Activated naive CD4-positive, alpha-beta T cell treated with anti-CD3 and anti-CD28 coated beads, Interleukin-2, amount 50 U/mL, for 24 hours (primary cell): ENCODE measurements around the gene ME3.
A peak's percentile ranks its signal among the peaks of the same experiment; 100 is the strongest.

Source experiments
- H3K27ac Mint-ChIP-seq: one replicate; pipeline ENCODE4 v1.8.0; 2021; ENCODE audit warnings: mild to moderate bottlenecking, mixed read lengths
- H3K27me3 Mint-ChIP-seq: one replicate; pipeline ENCODE4 v1.8.0; 2021; ENCODE audit warnings: mixed read lengths
- H3K36me3 Mint-ChIP-seq: one replicate; pipeline ENCODE4 v1.8.0; 2021; ENCODE audit warnings: mixed read lengths
- H3K4me1 Mint-ChIP-seq: one replicate; pipeline ENCODE4 v1.8.0; 2021; ENCODE audit warnings: mixed read lengths
- H3K4me3 Mint-ChIP-seq: one replicate; pipeline ENCODE4 v1.8.0; 2021; ENCODE audit warnings: mild to moderate bottlenecking, mixed read lengths
- H3K9me3 Mint-ChIP-seq: one replicate; pipeline ENCODE4 v1.8.0; 2021; ENCODE audit warnings: mixed read lengths

ME3 gene

DNA sequence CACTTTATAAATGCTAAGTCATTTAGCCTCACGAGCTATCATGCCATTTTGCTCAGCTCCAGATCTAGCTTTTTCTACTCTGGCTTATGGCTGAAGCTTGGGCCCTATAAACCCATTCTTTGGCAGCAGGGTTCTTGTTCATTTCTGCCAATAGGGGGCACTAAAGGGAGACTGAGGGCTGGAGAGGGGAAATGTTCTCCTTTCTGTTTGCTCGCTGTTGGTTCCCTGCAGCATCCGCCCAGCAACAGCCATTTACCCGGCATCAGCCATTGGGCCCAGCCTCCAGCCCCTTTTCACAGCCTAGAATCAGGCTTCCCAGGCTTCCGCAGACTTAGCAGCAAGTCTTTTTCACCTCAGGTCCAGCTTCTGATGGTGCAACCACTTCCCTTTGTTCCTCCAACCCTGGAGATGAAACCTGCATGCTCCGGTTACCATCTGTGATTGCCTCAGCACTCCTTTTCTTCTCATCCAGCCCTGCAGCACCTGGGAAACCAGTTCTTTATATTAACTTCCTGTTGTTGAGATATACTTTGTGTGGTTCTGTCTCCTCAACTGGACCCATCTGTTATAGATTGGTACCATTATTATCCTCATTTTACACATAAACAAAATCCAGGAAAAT is 4.2 kb upstream of the ME3 start:
- Mint-ChIP-seq H3K27me3 (peaks cover 2% of the 10 kb centered on the region), H3K4me1 (peaks cover 5% of the 10 kb centered on the region), H3K27ac (no peak overlapping the region), H3K36me3 (no peaks in the 10 kb centered on the region), H3K4me3 (no peak overlapping the region), H3K9me3 (no peaks in the 10 kb centered on the region)

DNA sequence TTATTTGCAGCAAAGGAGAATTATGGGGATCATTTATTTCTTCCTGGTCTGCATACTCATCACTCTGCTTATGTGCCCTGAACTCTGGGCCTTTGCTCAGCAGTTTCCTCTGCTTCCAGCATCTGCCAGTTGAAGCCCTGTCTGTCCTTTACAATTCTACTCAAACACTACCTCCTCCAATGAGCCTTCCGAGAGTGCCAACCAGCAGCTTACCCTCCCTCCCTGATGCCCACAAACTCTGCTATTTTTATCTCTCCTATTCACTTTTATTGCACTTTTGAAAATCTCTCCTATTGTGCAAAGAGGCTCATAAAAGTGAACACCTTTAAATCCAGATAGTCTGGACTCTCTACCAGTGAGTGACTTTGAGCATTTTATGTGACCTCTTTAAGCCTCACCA is 3.6 kb upstream of the ME3 start:
- H3K36me3 Mint-ChIP-seq, result no peaks in the 10 kb centered on the region
- peaks cover 10% of the 10 kb centered on the region for H3K4me1 Mint-ChIP-seq
- H3K27ac Mint-ChIP-seq, result no peak overlapping the region
- no peak overlapping the region for H3K4me3 Mint-ChIP-seq
- no peaks in the 10 kb centered on the region for H3K9me3 Mint-ChIP-seq
- H3K27me3 Mint-ChIP-seq, result peaks cover 2% of the 10 kb centered on the region

DNA sequence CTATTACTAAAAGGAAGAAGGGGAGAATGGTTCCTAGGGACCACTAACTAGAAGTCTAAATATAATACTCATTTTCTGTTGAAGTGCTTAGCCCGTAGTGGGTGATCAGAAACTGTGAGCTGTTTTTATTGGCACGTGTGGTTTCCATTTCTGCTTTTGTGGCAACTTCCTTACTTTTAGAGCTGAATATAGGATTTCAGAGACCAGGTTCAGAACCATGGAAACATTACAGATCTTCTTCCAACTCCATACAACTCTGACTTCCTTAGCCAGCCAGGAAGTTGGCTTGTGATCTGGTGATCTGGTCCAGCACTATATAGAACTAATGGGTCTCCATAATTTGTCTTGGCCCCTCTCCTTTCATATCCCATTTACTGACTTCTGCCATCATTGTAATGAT is 2.6 kb upstream of the ME3 start:
- Mint-ChIP-seq H3K36me3 (no peaks in the 10 kb centered on the region), H3K27ac (no peak overlapping the region), H3K9me3 (no peaks in the 10 kb centered on the region), H3K4me1 (peaks cover 11% of the 10 kb centered on the region), H3K4me3 (no peak overlapping the region), H3K27me3 (peaks cover 2% of the 10 kb centered on the region)

DNA sequence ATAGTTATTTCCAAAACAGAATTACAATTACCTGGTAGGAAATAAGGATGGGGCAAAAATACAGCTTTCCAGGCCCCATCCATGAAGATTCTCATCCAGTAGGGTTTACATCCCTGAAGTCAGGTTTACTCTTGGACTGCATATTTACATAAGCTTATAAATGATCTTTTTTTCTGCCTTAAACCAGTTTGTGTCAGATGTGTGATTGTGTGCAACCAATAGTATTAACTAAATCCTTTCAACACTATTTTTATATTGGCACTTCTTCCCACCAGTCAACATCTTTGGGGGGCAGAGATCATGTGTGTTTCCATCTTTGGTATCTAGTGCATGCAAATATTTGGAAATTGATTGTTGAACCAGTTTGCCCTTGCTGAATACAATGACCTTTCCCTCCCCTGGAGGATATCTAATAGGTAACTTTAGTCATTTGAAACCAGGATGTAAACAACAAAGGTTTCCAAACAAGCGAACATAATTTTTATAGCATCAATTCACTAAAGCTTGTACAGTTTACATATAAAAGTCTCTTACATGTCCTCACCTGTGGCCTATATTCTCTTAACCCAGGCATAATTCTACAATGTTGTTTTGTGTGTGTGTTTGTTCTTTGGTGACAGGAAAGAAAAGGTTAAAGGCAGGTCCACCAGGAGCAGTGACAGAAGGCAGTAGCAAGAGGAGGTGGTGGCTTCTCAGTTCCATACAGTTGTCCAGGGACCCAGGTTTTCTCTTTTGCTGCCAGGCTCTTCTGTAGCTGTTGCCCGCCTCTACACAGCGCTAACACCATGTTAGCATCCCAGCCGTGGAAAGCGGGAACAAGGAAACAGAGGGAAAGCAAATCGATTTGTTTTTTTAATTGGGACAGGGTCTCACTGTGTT is 1.7 kb upstream of the ME3 start:
- Mint-ChIP-seq H3K27ac (no peak overlapping the region), H3K9me3 (no peaks in the 10 kb centered on the region), H3K27me3 (peaks cover 4% of the 10 kb centered on the region), H3K4me1 (peaks cover 20% of the 10 kb centered on the region), H3K36me3 (no peaks in the 10 kb centered on the region), H3K4me3 (no peak overlapping the region)

DNA sequence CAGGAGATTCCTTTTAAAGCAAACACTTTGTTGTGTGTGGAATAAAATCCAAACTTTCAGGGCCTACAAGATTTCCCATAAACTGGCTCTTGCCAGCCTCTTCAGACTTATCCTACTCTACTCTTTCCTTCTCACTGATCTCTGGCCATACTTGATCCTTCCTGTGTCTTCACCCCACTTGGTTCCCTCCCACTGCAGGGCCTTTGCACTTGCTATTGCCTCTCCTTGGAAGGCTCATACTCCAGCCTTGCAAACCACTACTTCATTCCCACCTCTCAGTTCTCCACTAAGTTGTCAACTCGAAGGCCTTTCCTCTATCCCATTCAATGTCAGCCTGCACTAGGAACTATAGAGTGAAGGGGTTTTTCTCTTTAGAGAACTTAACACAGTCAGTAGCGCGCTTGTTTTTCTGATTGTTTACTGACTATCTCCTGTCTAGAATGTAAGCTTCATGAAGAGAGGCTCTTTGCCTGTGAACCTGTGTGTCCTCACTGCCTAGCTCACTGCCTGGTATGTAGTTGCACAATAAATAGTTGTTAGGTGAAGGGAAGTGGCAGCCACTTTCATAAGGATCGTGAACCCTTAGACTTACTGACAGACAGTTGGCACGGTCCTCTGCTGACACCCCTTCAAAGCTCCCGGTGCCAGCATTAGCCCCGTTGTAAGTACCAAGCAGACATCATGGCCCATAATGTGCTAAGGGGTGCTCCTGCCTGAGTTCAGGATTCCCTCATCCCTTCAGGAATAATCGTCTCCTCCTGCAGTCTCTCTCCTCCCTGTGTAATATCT is 833 bp upstream of the ME3 start:
- H3K27ac Mint-ChIP-seq, result no peak overlapping the region
- H3K27me3 Mint-ChIP-seq, result peaks cover 6% of the 10 kb centered on the region
- no peaks in the 10 kb centered on the region for H3K36me3 Mint-ChIP-seq
- H3K9me3 Mint-ChIP-seq, result no peaks in the 10 kb centered on the region
- H3K4me3 Mint-ChIP-seq, result peak overlapping the region; percentile 53
- peaks cover 21% of the 10 kb centered on the region for H3K4me1 Mint-ChIP-seq

DNA sequence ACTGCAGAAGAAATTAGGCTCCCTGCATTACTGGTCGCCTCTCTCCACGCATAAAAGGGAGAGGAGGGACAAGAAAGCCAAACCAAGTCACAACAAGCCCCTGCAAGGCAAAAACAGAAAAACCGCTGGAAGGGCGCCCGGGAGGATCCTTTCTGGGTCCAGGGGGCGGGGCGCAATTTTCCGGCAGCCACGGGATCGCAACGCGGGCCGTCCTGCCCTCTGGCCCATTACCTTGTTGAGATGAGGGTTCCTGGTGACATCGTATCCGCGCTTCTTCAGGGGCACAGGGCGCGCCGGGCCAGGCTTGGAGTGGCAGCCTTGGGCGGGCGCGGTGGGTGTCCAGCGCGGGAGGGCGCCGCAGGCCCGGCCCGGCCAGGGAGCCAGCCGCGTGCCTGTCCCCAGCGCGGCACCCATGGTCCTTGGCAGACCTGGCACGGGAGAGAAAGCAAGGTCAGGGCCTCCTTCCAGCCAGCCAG is 847 bp downstream of the ME3 start:
- Mint-ChIP-seq H3K27me3 (peaks cover 6% of the 10 kb centered on the region), H3K4me3 (peak overlapping the region; percentile 82), H3K9me3 (no peaks in the 10 kb centered on the region), H3K27ac (no peak overlapping the region), H3K36me3 (no peaks in the 10 kb centered on the region), H3K4me1 (peaks cover 21% of the 10 kb centered on the region)

DNA sequence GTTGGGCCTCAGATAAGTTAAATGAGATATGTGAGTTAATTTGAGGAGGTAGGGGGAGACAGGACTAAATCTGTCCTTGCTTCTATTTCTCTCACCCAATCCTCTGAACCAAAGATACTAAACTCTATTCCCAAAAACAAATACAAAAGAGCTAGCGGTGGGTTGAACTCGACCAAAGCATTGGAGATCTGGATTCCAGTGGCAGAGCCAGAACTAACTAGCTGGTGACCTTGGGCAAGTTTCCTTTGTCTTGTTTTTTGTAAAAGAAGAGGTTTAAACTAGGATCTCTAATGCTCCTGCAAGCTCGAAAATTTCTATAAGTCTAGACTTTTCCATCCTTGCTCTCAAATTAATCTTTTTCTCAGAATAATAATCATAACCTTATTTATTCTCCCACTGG is 1.5 kb downstream of the ME3 start:
- peaks cover 6% of the 10 kb centered on the region for H3K27me3 Mint-ChIP-seq
- peak overlapping the region; percentile 82 for H3K4me3 Mint-ChIP-seq
- H3K9me3 Mint-ChIP-seq, result no peaks in the 10 kb centered on the region
- H3K4me1 Mint-ChIP-seq, result peaks cover 21% of the 10 kb centered on the region
- no peaks in the 10 kb centered on the region for H3K36me3 Mint-ChIP-seq
- no peak overlapping the region for H3K27ac Mint-ChIP-seq

DNA sequence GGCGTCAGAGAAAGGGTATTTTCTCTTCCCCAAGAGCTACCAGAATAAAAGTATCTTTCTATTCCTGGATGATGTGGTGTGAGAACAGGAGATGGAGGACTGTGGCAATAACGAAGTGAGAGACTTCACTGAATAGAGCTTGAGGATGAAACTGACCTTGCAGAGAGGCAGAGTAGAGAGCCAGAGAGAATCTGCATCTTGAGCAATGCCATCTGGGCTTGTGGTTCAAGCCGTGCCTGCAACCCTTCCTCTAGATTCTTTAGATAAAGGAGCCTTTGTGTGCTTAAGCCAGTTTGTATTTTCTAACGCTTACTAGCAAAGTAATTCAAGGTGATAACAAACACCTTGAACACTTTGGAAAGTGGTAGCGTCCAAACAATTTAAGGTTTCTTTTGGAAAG is 2.2 kb downstream of the ME3 start:
- Mint-ChIP-seq H3K4me3 (no peak overlapping the region), H3K27me3 (peaks cover 6% of the 10 kb centered on the region), H3K36me3 (no peaks in the 10 kb centered on the region), H3K27ac (no peak overlapping the region), H3K9me3 (no peaks in the 10 kb centered on the region), H3K4me1 (peaks cover 21% of the 10 kb centered on the region)

DNA sequence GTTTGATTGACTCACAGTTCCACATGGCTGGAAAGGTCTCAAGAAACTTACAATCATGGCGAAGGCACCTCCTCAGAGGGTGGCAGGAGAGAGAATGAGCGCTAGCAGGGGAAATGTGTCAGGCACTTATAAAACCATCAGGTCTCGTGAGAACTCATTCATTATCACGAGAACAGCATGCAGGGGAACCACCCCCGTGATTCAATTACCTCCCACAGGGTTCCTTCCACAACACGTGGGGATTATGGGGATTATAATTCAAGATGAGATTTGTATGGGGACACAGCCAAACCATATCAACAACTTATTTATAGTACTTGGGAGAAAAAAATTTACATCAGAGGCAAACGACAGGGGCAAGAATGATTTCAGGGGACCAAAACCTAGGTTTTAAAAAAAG is 3.0 kb downstream of the ME3 start:
- Mint-ChIP-seq H3K4me3 (no peak overlapping the region), H3K27ac (no peak overlapping the region), H3K9me3 (no peaks in the 10 kb centered on the region), H3K27me3 (peaks cover 7% of the 10 kb centered on the region), H3K4me1 (peaks cover 21% of the 10 kb centered on the region), H3K36me3 (no peaks in the 10 kb centered on the region)

DNA sequence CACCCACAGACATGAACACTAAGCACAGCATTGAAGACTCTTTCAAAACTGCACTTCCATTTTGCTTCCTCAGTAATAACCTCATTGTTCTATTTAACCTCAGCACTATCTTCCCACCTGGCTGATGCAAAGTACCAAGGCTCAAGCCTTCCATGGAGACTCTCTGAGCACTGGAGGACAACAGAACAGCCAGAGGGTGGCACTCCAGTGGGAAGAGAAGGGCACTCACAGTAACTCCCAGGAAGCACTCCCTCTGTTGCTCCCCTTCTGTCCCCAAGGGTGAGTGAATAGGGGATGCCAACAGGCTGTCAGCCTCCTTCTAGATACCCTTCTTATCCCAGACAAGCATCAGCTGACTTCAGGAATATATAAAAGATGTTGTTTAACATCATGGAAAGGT is 3.5 kb downstream of the ME3 start:
- no peak overlapping the region for H3K4me3 Mint-ChIP-seq
- no peak overlapping the region for H3K27ac Mint-ChIP-seq
- no peaks in the 10 kb centered on the region for H3K36me3 Mint-ChIP-seq
- peaks cover 7% of the 10 kb centered on the region for H3K27me3 Mint-ChIP-seq
- H3K9me3 Mint-ChIP-seq, result no peaks in the 10 kb centered on the region
- peaks cover 21% of the 10 kb centered on the region for H3K4me1 Mint-ChIP-seq

DNA sequence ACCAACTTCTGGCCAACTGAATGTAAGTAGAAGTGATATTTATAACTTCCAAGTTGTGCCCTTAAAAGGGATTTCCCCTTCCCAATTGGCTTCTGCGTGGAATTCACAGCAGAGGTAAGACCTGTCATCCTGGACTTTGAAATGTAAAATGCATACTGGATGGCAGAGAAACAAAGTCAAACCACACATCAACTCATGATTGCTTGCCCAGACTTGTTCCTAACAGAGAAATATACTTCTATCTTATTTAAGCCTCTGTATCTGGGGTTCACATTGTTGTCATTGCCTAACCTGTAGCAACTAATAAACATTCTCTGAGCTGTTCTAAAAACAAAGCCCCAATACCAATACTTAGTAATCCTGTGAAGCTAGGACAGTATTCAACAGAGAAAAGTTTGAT is 6.2 kb downstream of the ME3 start:
- Mint-ChIP-seq H3K36me3 (no peaks in the 10 kb centered on the region), H3K9me3 (no peaks in the 10 kb centered on the region), H3K4me1 (peaks cover 13% of the 10 kb centered on the region), H3K27me3 (peaks cover 5% of the 10 kb centered on the region), H3K27ac (no peak overlapping the region), H3K4me3 (no peak overlapping the region)

DNA sequence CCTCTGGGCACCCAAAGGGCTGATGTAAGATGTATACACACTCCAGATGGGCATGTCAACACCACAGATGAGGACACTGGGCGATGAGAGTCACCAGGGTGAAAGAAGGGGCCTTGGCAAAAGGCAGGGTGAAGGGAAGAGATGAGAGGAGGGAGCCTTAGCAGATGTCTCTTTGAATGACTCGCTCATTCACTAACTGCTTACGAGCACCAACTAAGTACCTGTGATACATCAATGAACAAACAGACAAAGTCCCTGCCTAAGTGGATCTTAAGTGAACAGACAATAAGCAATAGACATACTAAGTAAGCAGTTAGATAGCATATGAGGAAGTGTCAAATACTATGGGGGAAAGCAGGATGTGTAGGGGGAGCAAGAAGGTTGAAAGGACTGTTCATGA is 7.5 kb downstream of the ME3 start:
- Mint-ChIP-seq H3K27ac (peak overlapping the region; percentile 42), H3K9me3 (no peaks in the 10 kb centered on the region), H3K4me3 (no peak overlapping the region), H3K4me1 (peaks cover 9% of the 10 kb centered on the region), H3K36me3 (no peaks in the 10 kb centered on the region), H3K27me3 (peaks cover 5% of the 10 kb centered on the region)

DNA sequence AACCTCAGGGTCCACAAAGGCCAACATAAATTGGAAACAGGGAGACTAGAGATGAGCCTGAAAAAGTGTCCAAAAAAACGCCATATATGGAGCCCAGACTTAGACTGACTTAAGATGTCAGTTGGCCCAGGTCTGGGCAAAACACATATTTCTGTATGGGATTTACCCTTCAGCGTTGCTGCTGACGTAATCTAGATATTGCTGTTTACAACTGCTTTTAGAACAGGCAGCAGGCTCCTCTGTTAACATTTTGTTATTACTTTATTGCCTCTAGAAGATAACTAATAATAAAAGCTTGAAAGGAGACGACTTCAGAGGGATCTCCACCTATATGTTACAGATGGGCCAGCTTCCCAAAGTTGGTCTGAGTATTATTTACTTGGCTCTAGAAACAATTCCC is 8.7 kb downstream of the ME3 start:
- H3K9me3 Mint-ChIP-seq, result no peaks in the 10 kb centered on the region
- no peaks in the 10 kb centered on the region for H3K4me1 Mint-ChIP-seq
- no peak overlapping the region for H3K27ac Mint-ChIP-seq
- peaks cover 1% of the 10 kb centered on the region for H3K27me3 Mint-ChIP-seq
- H3K36me3 Mint-ChIP-seq, result peaks cover 1% of the 10 kb centered on the region
- H3K4me3 Mint-ChIP-seq, result no peak overlapping the region

DNA sequence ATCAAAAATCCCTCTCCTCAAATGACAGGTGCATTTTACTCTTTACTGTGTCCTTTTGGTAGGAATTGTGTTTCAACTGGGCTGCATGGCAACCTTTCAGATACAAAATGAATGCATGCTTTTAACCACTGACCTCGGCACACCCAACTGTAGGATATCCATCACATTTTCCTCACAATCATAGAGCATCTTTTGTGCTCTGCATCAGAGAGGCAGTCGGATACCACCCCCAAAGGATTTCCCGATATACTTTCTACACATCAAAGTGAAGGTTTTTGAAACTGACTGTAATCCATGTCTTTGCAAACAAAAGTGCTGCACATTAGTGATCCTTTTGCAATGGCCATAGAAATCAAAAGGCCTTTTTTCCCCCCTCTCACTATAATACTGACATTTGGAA is 9.1 kb downstream of the ME3 start:
- no peak overlapping the region for H3K27ac Mint-ChIP-seq
- no peaks in the 10 kb centered on the region for H3K4me1 Mint-ChIP-seq
- H3K27me3 Mint-ChIP-seq, result peaks cover 1% of the 10 kb centered on the region
- H3K36me3 Mint-ChIP-seq, result peaks cover 2% of the 10 kb centered on the region
- H3K4me3 Mint-ChIP-seq, result no peak overlapping the region
- H3K9me3 Mint-ChIP-seq, result no peaks in the 10 kb centered on the region

DNA sequence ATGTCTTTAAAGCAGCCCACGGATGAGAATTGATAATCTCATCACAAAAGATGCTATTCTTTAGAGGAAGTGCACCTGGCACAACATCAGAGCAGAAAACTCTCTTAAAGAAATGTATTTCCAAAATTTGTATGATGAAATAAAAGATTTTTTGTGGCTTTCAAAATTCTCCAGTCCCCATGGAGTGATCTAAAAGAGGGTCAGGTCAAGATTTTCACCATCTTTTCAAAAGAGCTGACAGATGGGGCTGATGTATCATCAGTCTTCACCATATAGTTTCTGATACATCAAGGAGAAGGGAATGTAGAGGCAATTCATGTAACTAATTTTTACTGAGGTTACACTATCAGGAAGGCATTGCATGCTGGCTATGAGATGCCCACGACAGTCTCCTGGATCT is 11.7 kb downstream of the ME3 start:
- H3K27ac Mint-ChIP-seq, result no peak overlapping the region

DNA sequence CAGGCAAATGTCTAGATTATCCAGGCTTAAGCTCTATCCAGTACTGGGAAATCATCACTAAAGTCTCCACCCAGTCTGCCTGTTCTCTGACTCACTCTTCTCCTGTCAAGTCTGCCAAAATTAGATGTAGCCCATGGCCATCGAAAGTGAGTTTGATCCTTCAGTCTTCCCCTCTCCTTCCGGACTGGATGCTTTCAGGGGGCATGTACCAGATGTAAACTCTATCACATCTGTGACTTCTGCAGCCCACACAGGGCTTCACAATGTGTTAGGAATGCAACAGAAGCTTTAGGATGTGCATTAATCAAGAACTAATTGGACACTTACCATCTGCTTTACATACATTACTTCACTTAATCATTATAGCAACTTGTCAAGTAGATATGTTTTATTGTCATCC is 12.3 kb downstream of the ME3 start:
- Mint-ChIP-seq H3K4me3 (no peak overlapping the region), H3K27ac (no peak overlapping the region), H3K9me3 (peaks cover 4% of the 10 kb centered on the region), H3K36me3 (peaks cover 5% of the 10 kb centered on the region), H3K27me3 (peaks cover 1% of the 10 kb centered on the region), H3K4me1 (no peaks in the 10 kb centered on the region)

More for the DNA sequence above, 11.7 kb downstream of the ME3 start:
- no peak overlapping the region for H3K4me3 Mint-ChIP-seq
- H3K4me1 Mint-ChIP-seq, result no peaks in the 10 kb centered on the region
- peaks cover 1% of the 10 kb centered on the region for H3K27me3 Mint-ChIP-seq
- peaks cover 5% of the 10 kb centered on the region for H3K36me3 Mint-ChIP-seq
- H3K9me3 Mint-ChIP-seq, result peaks cover 4% of the 10 kb centered on the region
